Muscle layer of duodenum (tissue), 2 donors: ENCODE results near the gene IFT80.
"Not testable (repeated sequence)": the region's sequence is repeated elsewhere in the genome, so short reads cannot be mapped to it uniquely, and the experiment has no call there.

Experiments used
- H3K27ac ChIP-seq: one replicate; pipeline ENCODE4 v1.7.0; 2013; ENCODE audit warnings: mild to moderate bottlenecking, low read length
- H3K27me3 ChIP-seq: one replicate; pipeline ENCODE4 v1.7.0; 2013; ENCODE audit warnings: low read depth, mild to moderate bottlenecking, control low read depth, low read length
- H3K36me3 ChIP-seq, 2 donors: one replicate each; pipeline ENCODE4 v1.7.0; 2013; ENCODE audit warnings: low read length in 2 of 2, control low read depth in 1 of 2, mild to moderate bottlenecking in 1 of 2; ENCODE audit not compliant: insufficient read depth in 2 of 2, control insufficient read depth in 1 of 2
- H3K4me1 ChIP-seq, 2 donors: one replicate each; pipeline ENCODE4 v1.7.0; 2013; ENCODE audit warnings: low read length in 2 of 2, mild to moderate bottlenecking in 2 of 2, control low read depth in 1 of 2, moderate library complexity in 1 of 2; ENCODE audit not compliant: insufficient read depth in 2 of 2, control insufficient read depth in 1 of 2
- H3K4me3 ChIP-seq, 2 donors: one replicate each; pipeline ENCODE4 v1.7.0; 2013; ENCODE audit warnings: low read length in 2 of 2, low read depth in 1 of 2, mild to moderate bottlenecking in 1 of 2
- H3K9me3 ChIP-seq, 2 donors: one replicate each; pipeline ENCODE4 v1.7.0; 2013; ENCODE audit warnings: low read length in 2 of 2, control low read depth in 1 of 2, mild to moderate bottlenecking in 1 of 2; ENCODE audit not compliant: control insufficient read depth in 1 of 2
- donor health status: healthy.

The IFT80 gene

DNA sequence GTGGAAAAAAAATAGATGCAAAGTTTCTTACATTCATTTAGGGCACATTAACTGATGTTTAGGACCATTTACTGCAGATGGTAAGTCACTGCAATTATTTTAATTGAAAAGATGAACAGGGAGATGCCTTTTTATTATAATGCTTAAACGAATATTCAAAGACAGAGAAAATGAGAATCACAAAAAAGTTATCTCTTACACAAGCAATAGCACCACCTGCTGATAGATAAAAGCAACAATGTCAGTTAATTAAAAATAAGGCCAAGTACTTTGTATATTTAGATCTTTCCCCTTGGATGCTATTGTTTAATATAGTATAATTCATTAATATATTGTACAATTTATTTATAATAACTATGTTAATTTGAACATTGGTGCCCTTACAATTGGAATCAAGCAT, 55.9 kb downstream of the IFT80 start:
- Histone ChIP-seq H3K36me3 (no peaks in the 10 kb centered on the region), H3K9me3 (no peaks in the 10 kb centered on the region), H3K4me3 (no peak overlapping the region), H3K27me3 (no peaks in the 10 kb centered on the region), H3K27ac (no peak overlapping the region), H3K4me1 (no peaks in the 10 kb centered on the region)

DNA sequence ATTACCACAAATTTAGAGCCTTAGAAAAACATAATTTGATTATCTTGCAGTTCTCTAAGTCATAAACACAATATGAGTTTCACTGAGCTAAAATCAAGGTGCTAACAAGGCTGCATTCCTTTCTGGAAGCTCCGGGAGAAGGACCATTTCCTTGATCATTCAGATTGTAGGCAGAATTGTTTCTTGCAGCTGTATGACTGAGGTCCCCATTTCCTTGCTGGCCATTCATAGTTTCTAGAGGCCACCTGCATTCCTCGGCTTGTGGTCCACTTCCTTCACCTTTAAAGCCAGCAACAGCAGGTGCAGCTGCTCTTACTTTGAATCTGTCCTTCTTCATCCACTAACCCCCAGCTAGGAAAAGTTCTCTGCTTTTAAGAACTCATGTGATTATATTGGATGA, 58.7 kb downstream of the IFT80 start:
- Histone ChIP-seq H3K27me3 (no peaks in the 10 kb centered on the region), H3K9me3 (peaks cover 0 to 4% of the 10 kb centered on the region in 2 donors), H3K36me3 (no peaks in the 10 kb centered on the region), H3K27ac (no peak overlapping the region), H3K4me1 (no peaks in the 10 kb centered on the region), H3K4me3 (no peak overlapping the region)

DNA sequence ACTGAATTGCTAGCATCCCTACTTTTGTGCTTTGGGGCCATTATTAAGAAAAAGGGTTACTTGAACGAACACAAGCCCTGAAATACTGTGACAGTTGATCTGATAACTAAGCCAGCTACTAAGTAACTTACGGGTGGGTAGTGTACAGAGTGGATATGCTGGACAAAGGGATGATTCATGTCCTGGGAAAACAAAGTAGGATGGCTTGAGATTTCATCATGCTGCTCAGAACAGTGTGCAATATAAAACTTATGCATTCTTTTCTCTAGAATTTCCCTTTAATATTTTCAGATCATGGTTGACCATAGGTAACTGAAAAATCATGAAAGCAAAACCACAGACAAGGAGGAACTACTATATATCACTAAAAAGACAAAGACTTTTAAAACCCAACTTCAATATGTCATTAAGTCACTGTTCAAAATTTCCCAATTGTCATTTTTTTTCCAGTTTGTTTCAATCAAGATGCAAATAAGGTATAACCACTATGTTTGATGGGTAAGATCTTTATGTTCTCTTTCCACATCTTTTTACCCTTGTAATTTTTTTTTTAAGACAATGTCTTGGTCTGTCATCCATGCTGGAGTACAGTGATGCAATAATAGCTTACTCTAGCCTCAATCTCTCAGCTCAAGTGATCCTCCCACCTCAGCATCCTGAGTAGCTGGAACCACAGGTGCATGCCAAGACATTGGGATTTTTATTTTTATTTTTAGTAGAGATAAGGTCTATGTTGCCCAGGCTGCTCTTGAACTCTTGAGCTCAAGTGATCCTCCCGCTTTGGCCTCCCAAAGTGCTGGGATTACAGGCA, 67.7 kb downstream of the IFT80 start:
- Histone ChIP-seq H3K4me1 (no peaks in the 10 kb centered on the region), H3K27me3 (no peaks in the 10 kb centered on the region), H3K4me3 (no peak overlapping the region), H3K9me3 (no peaks in the 10 kb centered on the region), H3K36me3 (peaks cover 0 to 4% of the 10 kb centered on the region in 2 donors), H3K27ac (no peak overlapping the region)

DNA sequence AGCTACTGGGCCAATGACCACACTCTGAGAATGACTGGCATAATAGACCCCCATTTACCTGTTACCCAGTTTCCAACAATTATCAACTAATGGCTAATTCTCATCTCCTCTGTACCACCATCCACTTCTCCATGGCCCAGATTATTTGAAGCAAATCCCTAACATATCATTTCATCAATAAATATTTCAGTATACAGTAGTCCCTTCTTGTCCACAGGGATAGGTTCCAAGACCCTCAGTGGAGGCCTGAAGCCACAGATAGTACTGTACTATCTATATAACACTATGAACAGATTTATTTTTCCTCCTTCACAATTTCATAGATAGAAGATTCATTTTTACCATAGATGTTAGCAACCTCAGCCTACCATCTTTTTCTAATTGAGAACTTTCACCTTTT, 68.3 kb downstream of the IFT80 start:
- Histone ChIP-seq H3K27ac (no peak overlapping the region), H3K36me3 (peaks cover 0 to 4% of the 10 kb centered on the region in 2 donors), H3K4me1 (no peaks in the 10 kb centered on the region), H3K27me3 (no peaks in the 10 kb centered on the region), H3K4me3 (no peak overlapping the region), H3K9me3 (no peaks in the 10 kb centered on the region)

DNA sequence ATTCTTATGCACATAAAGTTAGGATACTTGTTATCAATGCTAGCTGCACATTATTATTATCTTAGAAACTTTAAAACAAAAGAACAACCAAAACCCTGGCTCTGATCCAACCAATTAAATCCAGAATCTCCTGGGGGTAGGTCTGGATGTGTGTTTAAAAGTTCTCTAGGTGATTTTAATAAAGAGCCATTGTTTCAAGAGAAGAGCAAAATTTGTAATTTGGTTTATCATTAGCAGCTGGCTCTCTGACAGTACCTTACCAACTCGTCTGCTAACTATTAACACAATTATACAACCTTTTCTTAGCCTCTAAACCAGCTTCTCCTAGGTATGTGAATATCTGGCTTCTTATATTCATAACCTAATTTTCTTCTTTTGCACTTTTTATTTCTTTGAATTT, 68.9 kb downstream of the IFT80 start:
- H3K4me1 ChIP-seq: no peaks in the 10 kb centered on the region
- no peaks in the 10 kb centered on the region for H3K27me3 ChIP-seq
- H3K9me3 ChIP-seq: no peaks in the 10 kb centered on the region
- no peak overlapping the region for H3K4me3 ChIP-seq
- no peak overlapping the region for H3K27ac ChIP-seq
- peaks cover 0 to 4% of the 10 kb centered on the region in 2 donors for H3K36me3 ChIP-seq

DNA sequence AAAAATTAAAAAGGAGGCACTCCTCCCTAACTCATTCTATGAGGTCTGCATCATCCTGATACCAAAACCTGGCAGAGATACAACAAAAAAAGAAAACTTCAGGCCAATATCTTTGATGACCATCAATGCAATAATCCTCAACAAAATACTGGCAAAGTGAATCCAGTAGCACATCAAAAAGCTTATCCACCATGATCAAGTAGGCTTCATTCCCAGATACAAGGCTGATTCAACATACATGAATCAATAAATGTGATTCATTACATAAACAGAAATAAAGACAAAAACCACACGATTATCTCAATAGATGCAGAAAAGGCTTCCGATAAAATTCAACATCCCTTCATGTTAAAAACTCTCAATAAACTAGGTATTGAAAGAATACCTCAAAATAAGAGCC, 72.7 kb downstream of the IFT80 start:
- H3K27ac ChIP-seq, H3K36me3 ChIP-seq, H3K9me3 ChIP-seq, H3K4me1 ChIP-seq, H3K4me3 ChIP-seq, H3K27me3 ChIP-seq: not testable (repeated sequence)

DNA sequence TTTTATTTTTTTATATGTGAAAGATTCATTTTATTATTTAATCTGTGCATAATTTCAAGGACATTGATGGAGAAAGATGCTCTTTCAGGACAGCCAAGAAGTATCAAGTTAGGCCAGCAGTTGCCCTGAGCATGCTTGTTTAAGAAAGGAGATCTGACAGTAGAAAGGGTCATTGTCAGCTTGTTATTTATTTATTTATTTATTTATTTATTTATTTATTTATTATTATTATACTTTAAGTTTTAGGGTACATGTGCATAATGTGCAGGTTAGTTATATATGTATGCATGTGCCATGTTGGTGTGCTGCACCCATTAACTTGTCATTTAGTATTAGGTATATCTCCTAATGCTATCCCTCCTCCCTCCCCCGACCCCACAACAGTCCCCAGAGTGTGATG, 77.2 kb downstream of the IFT80 start:
- H3K9me3 ChIP-seq, H3K4me1 ChIP-seq, H3K27ac ChIP-seq: not testable (repeated sequence)

DNA sequence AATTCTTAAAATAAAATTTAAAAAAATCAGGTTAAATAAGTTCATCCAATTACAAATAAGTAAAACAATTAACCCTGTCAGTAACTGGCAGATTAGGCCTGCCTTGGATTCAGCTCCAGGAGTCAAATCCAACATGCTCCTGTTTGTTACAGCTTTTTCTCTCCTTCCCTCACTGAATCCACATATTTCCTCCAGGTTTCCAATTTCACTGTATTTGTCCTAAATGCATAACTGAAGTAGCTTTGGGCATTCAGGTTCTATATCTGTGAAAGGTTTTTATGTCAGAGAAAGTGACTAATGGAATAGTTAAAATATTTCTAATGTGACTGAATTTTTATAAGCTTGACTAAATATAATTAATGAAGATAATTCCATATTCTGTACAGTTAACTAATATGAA, 79.7 kb downstream of the IFT80 start:
- no peaks in the 10 kb centered on the region for H3K9me3 ChIP-seq
- H3K27ac ChIP-seq: no peak overlapping the region
- H3K27me3 ChIP-seq: no peaks in the 10 kb centered on the region
- no peaks in the 10 kb centered on the region for H3K4me1 ChIP-seq
- H3K4me3 ChIP-seq: no peak overlapping the region
- H3K36me3 ChIP-seq: peaks cover 0 to 8% of the 10 kb centered on the region in 2 donors

More for the DNA sequence above, 77.2 kb downstream of the IFT80 start:
- not testable (repeated sequence) for H3K36me3 ChIP-seq, H3K27me3 ChIP-seq, H3K4me3 ChIP-seq

DNA sequence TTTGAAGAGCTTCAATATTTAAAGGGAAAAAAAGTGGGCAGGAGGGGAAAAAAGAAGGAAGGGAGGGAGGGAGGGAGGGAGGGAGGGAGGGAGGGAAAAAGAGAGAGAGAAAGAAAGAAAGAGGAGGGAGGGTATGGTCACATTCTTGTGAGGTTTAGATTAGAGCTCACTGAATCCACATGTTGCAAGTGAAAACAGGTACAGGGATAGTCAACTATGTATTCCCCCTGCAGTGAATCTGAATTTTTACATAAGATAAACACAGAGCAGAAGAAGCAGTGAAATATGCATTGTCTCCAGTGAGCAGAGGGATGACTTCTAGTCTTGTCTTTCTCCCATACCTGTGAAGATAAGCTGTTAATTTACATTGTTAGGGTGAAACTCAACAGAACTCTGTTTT, 84.0 kb downstream of the IFT80 start:
- Histone ChIP-seq H3K27ac (no peak overlapping the region), H3K9me3 (no peaks in the 10 kb centered on the region), H3K4me1 (no peaks in the 10 kb centered on the region), H3K36me3 (peaks cover 0 to 8% of the 10 kb centered on the region in 2 donors), H3K4me3 (no peak overlapping the region), H3K27me3 (no peaks in the 10 kb centered on the region)

DNA sequence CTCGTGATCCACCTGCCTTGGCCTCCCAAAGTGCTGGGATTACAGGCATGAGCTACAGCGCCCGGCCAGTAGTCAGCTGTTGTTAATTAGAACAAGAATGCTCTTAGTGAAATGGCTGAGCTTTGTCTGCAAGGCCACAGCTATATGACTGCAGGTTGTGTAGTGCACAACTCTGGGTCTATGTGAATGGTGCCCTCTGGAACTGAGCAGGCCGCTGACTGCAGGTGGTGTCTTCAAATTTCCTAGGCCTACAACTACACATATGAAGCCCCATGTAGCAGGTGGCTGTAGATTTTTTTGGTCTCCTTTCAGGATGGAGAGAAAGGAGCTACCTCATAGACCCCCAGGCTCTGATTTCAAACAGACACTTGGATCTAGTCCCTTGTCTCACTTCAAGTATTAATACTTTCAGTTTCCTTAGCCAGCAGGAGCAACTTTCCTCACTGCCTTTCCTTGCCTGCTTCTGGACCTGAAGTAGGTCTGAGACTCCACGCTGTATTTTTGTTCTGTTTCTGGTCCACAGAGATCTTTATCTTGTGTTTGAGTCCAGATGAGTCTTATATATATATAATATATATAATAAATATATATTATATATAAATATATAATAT, 86.9 kb downstream of the IFT80 start:
- no peaks in the 10 kb centered on the region for H3K9me3 ChIP-seq
- no peak overlapping the region for H3K27ac ChIP-seq
- H3K4me3 ChIP-seq: no peak overlapping the region
- H3K36me3 ChIP-seq: peaks cover 3 to 12% of the 10 kb centered on the region in 2 donors
- no peaks in the 10 kb centered on the region for H3K27me3 ChIP-seq
- no peaks in the 10 kb centered on the region for H3K4me1 ChIP-seq

DNA sequence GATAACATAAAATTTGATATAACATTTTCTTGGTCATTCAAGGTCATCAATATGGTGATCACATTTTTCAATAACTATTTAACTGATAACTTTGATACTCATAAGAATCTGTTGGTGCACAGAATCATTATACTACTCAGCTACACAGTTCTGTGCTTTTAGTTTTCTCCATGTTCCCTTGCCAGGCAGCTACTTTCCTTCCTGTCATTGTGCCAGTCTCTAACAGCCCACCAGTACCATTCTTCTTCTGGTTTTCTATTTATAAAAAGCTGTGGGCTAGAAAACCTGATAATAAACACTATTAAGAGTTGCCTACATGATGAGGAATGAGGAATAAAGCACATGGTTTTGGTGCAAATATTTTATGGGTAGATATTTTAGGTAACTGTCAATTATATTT, 96.2 kb downstream of the IFT80 start:
- H3K4me1 ChIP-seq: no peaks in the 10 kb centered on the region
- H3K9me3 ChIP-seq: no peaks in the 10 kb centered on the region
- H3K4me3 ChIP-seq: no peak overlapping the region
- H3K27ac ChIP-seq: no peak overlapping the region
- peaks cover 5 to 7% of the 10 kb centered on the region in 2 donors for H3K36me3 ChIP-seq
- H3K27me3 ChIP-seq: no peaks in the 10 kb centered on the region

DNA sequence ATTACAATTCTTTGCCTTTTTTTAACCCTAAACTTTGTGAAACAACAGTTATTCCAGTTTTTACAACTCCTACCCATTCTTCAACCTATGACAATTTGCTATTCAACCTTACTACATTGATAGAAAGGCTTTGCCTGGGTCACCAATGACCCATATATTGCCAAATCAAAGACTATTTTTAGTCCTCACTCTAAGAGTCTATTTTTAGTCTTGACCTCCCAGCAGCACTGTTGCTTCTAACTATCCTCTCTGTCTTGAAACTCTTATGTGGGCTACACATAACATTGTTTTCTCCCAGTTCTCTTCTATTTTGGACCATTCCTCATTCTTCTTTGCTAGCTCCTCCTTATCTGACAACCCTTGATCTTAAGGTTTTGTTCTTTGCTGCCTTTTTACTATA, 102.4 kb downstream of the IFT80 start:
- Histone ChIP-seq H3K4me1 (peaks cover 0 to 5% of the 10 kb centered on the region in 2 donors), H3K4me3 (no peak overlapping the region), H3K36me3 (peaks cover 0 to 3% of the 10 kb centered on the region in 2 donors), H3K9me3 (no peaks in the 10 kb centered on the region), H3K27me3 (no peaks in the 10 kb centered on the region), H3K27ac (no peak overlapping the region)
